Ovary (tissue), 1 donor: ENCODE results near the gene ALDOB.

Experiments used
- EP300 ChIP-seq: sonication (generic); formaldehyde crosslinking; IDR thresholded peaks from one replicate; pipeline ENCODE4 v1.6.1; 2017; ENCODE audit warnings: antibody characterized with exemption
- POLR2A ChIP-seq: fragments of 450-650 bp; IDR thresholded peaks from one replicate; pipeline ENCODE4 v1.6.1; 2017; ENCODE audit warnings: antibody characterized with exemption, mild to moderate bottlenecking, moderate library complexity

DNA sequence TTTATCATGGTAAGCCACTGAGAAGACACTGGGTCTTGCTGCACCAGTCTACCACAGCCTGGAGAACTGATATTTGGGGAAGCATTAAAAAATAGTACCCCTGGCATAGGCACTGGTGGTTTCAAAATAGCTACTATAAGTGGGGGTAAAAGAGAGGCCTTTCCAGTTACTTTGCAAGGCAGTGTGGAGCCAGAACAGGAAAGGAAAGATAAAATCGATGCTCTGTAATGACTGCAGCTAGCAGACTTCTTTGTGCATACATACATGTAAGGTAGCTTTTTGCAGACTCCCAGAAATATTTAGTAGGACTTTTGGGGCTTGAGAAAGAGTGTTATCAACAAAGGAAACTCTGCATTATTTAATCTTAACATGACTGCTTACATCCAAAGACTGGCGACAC is 31.3 kb upstream of the ALDOB start:
- TF ChIP-seq EP300 (no peak), POLR2A (no peak)
